D341Med (cell line): Measurements from ENCODE around the gene OR13C4.
A peak's percentile ranks its signal among the peaks of the same experiment; 100 is the strongest.
"Not testable (repeated sequence)": the region's sequence is repeated elsewhere in the genome, so short reads cannot be mapped to it uniquely, and the experiment has no call there.

Experiments
- DNase-seq: peaks from one replicate; pipeline ENCODE4 v3.0.0; 2012; ENCODE audit warnings: low spot score

Gene OR13C4

DNA sequence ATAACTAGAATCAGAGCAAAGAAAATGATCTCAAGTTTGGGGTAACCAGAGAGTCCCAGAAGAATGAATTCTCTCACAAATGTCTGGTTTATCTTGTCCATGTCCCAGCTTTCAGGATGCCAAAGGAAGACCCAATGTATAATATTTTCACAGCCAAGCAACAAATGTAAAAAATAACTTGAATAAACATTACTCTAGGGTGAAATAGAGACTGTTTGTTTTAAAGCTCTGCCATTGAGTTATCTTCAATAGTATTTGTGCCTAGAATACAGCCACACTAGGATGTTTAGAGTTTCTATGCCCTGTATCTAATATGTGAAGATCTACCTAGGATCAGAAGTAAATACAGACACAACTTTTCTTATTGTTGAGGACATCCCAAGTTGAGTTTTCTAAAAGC lies at the start of gene OR13C4:
OR13C4 (minus strand) TSS at position 101 of the 400 bp plus-strand sequence; CDS start at position 101, 0 bp downstream.
- DNase-seq: no peak

DNA sequence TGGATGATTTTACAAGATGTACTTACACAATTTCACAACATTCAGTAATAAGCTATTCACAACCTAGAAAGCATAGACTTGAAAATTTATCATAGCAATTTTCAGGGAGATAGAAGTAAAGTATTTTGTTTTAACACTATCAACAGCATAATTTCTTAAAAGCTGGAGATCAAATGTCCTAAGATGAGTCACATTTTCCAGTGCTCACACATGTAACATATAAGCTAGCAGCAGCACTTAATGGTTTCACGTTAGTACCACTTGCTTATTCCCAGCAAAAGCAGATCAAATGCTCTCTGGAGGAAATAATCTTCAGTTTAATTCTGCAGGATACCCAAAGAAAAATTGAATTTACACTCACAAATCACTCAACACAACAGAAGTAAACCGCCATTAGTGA lies 48.4 kb upstream of the OR13C4 start:
- DNase-seq: no peak

DNA sequence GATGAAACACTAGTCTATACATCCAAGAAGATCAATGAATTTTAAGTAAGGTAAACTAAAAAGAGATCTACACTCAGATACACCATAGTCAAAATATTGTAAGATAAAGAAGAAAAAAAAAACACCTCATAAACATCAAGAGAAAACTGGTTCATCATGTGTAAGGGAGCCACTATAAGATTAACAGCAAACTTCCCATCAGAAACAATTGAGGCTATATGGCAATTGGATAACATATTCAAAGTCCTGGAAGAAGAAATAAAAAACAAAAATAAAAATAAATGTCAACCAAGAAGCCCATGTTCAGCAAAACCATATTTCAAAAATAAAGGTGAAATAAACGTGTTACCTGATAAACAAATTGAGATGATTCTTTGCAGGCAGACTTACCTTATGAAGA lies 45.6 kb upstream of the OR13C4 start:
- DNase-seq: no peak

DNA sequence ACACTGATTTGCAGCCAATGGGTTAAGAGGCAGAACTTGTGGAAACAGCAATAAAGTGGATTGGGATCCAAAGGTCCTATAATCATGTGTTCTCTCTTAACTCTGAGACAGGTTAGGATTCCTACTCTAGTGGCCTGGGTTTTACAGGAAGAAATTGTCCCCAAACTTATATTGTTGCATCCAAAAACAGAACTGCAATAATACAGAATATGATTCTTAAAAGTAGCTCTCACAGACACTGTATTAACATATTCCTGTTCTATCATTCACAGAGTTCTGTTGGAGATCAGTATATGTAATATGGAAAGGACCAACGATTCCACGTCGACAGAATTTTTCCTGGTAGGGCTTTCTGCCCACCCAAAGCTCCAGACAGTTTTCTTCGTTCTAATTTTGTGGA lies 41.9 kb upstream of the OR13C4 start, which contains the start of gene OR13C8:
OR13C8 (plus strand) TSS at position 301 of the 400 bp plus-strand sequence; CDS start at position 301, 0 bp downstream.
- no peak for DNase-seq

DNA sequence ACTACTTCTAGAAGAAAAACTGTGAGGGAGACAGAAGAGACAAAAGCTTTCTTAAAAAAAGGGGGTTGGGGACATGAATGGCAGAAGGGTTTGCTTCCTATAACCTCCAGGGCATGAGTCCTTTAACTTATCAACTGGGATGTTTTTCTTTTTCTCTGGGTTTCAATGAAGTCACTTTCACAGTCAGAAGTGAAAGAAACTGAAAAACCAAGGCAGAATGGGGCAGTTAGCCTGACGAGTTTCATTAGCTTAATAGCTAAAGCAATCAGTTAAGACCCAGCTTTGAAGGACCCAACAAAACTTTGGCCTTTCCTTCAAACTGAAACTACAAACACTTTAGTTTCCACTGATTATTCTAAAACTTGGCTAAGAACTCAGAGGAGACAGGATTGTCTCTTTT lies 37.3 kb upstream of the OR13C4 start:
- DNase-seq: no peak

DNA sequence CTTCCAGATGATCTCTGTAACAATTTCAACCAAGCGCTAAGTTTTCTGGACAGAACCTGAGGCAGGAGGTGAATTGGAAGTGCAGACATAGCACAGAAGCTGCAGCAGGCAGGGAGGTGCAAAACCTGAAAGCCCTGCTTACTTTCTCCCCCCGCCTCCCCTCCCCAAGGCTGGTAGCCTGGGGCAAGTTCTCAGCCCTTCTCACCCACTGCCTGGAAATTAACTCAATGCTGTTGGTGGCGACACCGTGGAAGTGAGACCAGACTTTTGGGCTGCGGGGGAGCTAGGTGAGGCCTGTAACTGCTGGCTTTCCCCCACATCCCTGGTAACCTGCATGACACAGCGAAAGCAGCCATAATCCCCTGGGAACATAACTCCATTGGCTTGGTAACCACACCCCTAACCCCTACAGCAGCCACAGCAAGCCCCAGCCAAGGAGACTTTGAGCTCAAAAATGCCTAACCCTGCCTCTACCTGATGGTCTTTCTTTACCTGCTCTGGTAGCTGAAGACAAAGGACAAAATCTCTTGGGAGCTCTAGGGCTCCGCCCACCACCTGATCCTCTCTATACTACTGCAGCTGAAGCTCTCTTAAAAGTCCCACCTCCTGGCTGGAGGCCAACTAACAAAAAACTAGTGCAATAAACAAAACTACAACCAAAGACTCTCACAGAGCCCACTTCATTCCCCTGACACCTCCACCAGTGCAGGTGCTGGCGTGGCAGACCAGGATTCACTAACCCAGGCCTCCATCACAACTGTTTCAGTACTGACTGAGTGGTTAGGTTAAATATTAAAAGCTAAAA lies 30.0 kb upstream of the OR13C4 start:
- DNase-seq: no peak

DNA sequence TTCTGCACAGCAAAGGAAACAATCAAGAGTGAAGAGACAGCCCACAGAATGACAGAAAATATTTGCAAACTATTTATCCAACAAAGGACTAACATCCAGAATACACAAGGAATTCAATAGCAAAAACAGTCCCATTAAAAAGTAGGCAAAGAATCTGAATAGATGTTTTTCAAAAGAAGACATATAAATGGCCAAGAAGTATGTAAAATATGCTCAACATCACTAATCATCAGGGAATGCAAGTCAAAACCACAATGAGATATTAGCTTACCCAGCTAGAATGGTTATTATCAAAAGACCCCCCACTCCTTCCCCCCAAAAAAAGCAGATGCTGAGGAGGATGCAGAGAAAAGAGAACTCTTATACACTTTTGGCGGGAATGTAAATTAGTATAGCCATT lies 28.5 kb upstream of the OR13C4 start:
- DNase-seq: no peak

DNA sequence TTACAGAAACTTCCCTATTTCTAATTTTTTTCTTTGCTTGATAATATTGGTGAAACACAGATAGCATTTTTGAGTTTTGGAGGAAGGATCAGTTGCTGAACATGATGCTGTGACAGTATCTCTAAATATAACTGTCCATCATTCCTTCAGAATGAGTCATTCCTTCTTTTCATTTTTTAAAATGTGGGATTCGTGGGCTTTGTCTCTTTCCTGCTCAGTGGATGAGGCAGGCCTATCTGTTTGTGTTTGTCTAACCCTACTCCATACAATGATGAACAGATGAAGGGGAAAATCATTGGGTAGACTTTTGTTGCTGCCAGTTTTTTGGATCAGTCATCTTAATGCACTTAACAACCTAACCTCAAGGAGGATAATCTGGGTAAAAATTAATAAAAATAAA lies 26.3 kb upstream of the OR13C4 start:
- no peak for DNase-seq

DNA sequence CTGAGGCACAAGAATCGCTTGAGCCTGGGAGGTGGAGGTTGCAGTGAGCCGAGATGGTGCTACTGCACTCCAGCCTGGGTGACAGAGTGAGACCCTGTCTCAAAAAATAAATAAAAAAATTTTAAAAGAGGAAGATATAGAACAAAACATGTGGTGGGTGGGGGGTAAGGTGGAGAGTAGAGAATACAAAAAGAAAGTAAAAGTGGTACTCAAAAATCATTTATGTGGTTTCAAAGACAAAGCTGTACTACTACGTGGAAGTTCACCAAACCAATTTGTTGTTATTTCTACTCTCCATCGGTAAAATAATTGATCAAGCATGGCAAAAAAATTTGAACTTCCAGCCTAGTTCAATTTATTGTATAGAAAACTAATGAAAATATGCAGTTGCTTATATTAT lies 17.6 kb upstream of the OR13C4 start:
- DNase-seq: no peak

DNA sequence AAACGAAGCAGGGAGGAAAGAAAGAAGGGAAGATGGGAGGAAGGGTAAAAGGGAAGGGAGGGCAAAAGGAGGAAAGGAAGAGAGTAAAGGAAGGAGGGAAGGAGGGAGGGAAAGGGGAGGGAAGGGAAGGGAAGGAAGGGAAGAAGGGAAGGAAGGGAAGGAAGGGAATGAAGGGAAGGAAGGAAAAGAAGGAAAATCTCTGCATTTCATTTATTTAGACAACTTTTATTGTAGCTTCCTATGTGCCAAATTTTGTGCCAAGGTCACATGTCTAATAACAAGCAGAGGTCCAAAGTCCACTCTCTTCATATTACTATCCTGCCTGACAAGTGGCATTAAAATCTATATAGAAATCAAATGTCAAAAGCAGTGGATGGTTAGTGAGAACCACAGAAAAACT lies 12.3 kb upstream of the OR13C4 start:
- DNase-seq: no peak

DNA sequence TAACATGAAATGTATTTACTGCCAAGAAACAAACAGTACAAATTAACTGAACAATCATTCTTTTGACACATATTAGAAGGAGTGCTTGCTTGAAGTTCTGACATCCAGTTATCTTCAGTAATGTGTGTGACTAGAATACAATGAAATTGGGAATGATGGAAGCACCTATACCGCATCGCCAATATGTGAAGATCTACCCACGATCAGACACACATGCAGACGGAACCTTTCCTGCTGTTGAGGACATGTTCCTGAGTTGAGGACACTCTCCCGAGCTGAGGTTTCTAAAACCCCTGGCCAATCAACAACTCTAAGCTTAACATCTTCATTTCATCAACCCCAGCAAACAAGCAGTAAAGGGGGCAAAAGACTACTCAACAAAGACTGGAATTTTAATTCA lies 9.7 kb upstream of the OR13C4 start, which contains the start of gene OR13C3:
OR13C3 (minus strand) TSS at position 101 of the 400 bp plus-strand sequence. CDS start 133 bp downstream, outside the sequence.
- DNase-seq: no peak

DNA sequence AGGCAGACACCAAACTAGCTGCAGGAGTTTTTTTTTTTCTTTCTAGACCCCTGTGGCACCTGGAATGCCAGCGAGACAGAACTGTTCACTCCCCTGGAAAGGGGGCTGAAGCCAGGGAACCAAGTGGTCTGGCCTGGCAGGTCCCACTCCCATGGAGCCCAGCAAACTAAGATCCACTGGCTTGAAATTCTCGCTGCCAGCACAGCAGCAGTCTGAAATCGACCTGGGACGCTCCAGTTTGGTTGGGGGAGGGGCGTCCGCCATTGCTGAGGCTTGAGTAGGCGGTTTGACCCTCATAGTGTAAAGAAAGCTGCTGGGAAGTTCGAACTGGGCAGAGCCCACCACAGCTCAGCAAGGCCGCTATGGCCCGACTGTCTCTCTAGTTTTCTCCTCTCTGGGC lies 6.8 kb downstream of the OR13C4 start:
- DNase-seq: not testable (repeated sequence)

DNA sequence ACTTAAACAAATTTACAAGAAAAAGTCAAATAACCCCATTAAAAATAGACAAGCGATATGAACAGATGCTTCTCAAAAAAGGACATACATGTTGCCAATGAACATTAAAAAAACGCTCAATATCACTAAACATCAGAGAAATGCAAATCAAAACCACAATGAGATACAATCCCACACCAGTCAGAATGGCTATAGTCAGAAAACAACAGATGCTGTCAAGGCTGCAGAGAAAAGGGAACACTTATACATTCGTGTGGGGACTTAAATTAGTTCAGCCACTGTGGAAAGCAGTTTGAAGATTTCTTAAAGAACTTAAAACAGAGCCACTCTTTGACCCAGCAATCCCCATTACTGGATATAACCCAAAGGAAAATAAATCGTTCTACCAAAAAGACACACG lies 12.1 kb downstream of the OR13C4 start:
- DNase-seq: no peak

DNA sequence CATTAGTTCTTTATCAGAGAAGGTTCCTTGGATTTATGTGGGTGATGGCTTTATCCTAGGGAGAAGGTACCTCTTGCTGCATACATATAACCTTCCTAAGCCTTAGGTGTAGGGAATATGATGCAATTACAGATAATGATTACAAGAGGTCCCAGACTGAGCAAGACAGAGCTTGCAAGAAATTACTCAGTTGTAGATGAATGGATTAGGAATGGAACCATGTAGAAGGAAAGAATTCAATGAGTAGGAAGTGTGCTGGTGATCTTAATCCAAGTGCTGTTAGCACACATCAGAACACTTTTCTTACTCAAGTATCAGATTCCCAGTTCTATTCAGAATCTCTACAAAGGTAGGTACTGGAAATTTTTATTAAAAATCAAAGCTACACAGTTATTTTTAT lies 20.4 kb downstream of the OR13C4 start:
- DNase-seq: no peak

DNA sequence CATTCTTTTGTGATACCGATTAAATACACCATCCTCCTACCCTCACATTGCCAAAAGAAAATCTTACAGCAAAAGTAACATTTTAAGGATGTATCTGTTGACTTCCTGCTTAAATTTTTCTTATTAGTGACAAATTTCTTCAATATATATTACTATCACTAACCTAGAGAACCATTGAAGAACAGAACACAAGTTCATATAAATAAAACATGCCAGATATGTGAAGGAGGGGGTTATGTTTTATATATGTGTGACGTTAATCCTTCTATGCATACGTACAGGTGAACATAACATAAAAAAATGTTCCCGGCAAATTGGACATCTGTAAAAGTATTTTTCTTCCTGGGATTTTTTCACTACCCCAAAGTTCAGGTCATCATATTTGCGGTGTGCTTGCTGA lies 23.0 kb downstream of the OR13C4 start, which contains the start of gene OR13F1:
OR13F1 (plus strand) TSS at position 301 of the 400 bp plus-strand sequence; CDS start at position 301, 0 bp downstream.
- no peak for DNase-seq

DNA sequence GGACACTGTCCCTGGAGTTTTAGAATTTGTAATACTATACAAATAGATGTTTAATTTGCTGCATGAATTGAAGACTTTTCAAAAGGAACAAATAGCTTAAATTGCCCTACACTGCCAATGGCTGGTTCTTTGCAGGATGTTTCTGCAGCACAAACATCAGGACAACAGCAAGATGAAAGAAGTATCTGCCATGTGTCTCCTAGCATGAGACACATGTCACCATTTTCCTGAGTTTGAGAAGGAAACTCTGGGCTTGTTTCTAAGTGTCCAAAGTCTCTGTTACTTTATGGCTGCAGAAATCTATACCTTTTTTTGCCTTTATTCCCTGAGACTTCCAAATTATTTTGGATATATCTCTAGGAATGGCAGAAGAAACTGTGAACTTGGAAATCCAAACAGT lies 23.6 kb downstream of the OR13C4 start:
- no peak for DNase-seq

DNA sequence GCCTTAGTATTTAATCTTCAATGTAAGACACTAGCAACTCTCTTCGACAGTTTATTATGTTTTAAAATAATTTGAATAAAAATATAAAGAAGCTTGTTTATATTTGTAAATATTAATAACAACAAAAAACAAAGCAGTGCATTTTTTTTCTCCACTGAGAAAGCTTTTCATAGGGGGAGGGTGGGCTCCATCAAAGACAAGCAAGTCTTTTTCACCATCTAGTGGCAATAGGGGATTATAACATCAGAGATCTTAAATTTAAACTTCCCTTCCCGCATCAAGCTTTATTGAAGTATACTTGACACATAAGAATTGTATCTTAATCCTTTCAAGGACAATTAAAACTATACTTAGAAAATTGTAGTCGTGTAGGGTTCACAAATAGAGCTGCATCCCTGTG lies 32.2 kb downstream of the OR13C4 start:
- peak; percentile 36 for DNase-seq

DNA sequence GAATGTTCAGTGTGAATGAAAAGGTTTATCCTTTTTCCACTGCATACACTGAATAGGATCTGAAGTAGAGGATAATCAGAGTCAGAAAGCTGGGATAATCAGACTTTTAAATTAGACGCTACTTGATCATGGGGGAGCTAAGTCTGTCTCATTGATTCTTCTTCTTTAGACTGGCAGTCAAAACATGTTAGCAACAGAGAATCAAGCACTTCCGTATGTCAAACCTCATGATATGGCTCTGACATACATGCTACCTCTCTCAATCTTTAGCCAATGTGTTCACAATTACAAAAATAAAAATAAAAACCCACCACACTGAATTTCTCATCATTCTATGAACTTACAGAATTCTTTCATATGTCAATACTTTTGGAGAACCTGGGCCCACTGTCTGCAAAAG lies 42.0 kb downstream of the OR13C4 start:
- no peak for DNase-seq

DNA sequence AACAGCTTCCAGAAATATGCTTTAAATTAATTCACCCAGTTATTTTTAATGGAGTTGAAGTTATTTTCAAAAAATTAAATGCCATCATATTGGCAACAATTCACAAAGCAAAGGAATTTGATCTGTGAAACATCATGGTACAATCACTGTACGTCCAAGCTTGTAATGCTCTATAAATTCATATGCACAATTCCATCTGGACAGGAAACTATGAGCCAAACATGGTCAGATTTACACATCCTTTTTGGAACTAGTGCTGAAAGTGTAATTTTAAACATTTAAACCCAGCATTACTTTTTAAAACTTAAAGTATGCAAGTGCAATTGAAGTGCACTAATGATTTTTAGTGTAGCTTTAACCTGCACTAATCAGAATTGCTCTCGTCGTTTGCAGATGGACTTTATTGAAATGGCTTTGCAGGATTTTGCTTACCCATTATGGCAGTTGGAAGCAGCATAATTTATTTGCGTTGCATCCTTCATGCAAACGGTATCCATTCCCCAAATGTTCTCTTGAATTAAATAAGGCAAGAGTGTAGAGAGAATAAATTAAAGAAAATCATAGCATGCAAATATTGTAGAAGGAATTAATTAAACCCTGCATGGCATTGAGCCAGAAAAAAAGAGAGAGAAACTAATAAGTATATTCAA lies 44.0 kb downstream of the OR13C4 start:
- no peak for DNase-seq
